ENCODE data around the gene RNF112. TPM values are rescaled to one million over a fixed set of nuclear protein-coding genes. Genes with fewer than 3 reads are reported as not detected.
A peak's percentile ranks its signal among the peaks of the same experiment; 100 is the strongest.

RNF112 gene
- total RNA-seq, 1 experiment from 2014 or later = 4.9 TPM

GRCh38 chr17:19398301-19399181 lies 12.5 kb upstream of the RNF112 start:
- ChIA-PET CTCF (interaction anchor here (0.7 to 3.1 kb wide), 25 partner anchors 8 to 368 kb away, joined by 3 to 63 read pairs (median 7); partner anchors contain the start of genes ALDH3A2, B9D1, MAPK7 and RNF112), POLR2A (no interaction called here)
- ATAC-seq (no peak), DNase-seq (ENCODE audit: low spot score) (no peak)
- no peaks in the 10 kb centered on the region; the same call in 1 of the 2 replicates for H3K27me3 Mint-ChIP-seq (ENCODE audit: low read depth)
- no peak for TF ChIP-seq NFATC4 (CRISPR knock-in tag; IDR thresholded peaks at IDR 0.05)
- H3K4me1 Mint-ChIP-seq = peaks cover 11% of the 10 kb centered on the region
- H3K27ac Mint-ChIP-seq = peak overlapping the region; percentile 51; the same call in 1 of the 2 replicates
- H3K4me3 Mint-ChIP-seq = no peak overlapping the region
- H3K36me3 Mint-ChIP-seq = no peaks in the 10 kb centered on the region
- H3K9me3 Mint-ChIP-seq = peaks cover 1% of the 10 kb centered on the region; the same call in 1 of the 2 replicates

GRCh38 chr17:19399750-19400450 lies 11.1 kb upstream of the RNF112 start:
- no peaks in the 10 kb centered on the region for H3K36me3 Mint-ChIP-seq
- DNase-seq (ENCODE audit: low spot score) (no peak), ATAC-seq (no peak)
- H3K4me3 Mint-ChIP-seq = no peak overlapping the region
- CTCF ChIA-PET = interaction anchor here (0.9 to 2.3 kb wide), 2 partner anchors 37 to 67 kb away, joined by 6 to 7 read pairs; partner anchors contain the start of gene B9D1
- H3K27ac Mint-ChIP-seq = no peak overlapping the region
- H3K9me3 Mint-ChIP-seq = peaks cover 3% of the 10 kb centered on the region; the same call in 1 of the 2 replicates
- H3K4me1 Mint-ChIP-seq = peaks cover 11% of the 10 kb centered on the region
- no peaks in the 10 kb centered on the region; the same call in 1 of the 2 replicates for H3K27me3 Mint-ChIP-seq (ENCODE audit: low read depth)
- POLR2A ChIA-PET = no interaction called here
- no peak for TF ChIP-seq HMGA2 (CRISPR knock-in tag; IDR thresholded peaks at IDR 0.05)
- TF ChIP-seq FOXP4 (CRISPR knock-in tag; IDR thresholded peaks at IDR 0.05) = no peak
- TF ChIP-seq CREM (CRISPR knock-in tag; IDR thresholded peaks at IDR 0.05) = no peak
- TF ChIP-seq IRF1 (CRISPR knock-in tag; IDR thresholded peaks at IDR 0.05) = no peak
- no peak for TF ChIP-seq TP53 (CRISPR knock-in tag; IDR thresholded peaks at IDR 0.05)

- peaks cover 3% of the 10 kb centered on the region; the same call in 1 of the 2 replicates for H3K9me3 Mint-ChIP-seq
- peaks cover 11% of the 10 kb centered on the region for H3K4me1 Mint-ChIP-seq
- ChIA-PET CTCF (interaction anchor here (2.3 to 2.4 kb wide), 2 partner anchors 38 to 46 kb away, joined by 7 read pairs; partner anchors contain the start of gene B9D1), POLR2A (no interaction called here)
- no peak overlapping the region; the same call in 1 of the 2 replicates for H3K27ac Mint-ChIP-seq
- H3K36me3 Mint-ChIP-seq = no peaks in the 10 kb centered on the region
- no peak overlapping the region for H3K4me3 Mint-ChIP-seq
- ATAC-seq (no peak), DNase-seq (ENCODE audit: low spot score) (no peak)
- no peaks in the 10 kb centered on the region; the same call in 1 of the 2 replicates for H3K27me3 Mint-ChIP-seq (ENCODE audit: low read depth)
- TF ChIP-seq SP1 (CRISPR knock-in tag; conservative IDR thresholded peaks at IDR 0.05) (no peak), FOXJ3 (CRISPR knock-in tag; IDR thresholded peaks at IDR 0.05; ENCODE audit: borderline replicate concordance) (no peak), ATF2 (CRISPR knock-in tag; IDR thresholded peaks at IDR 0.05; ENCODE audit: borderline replicate concordance, low read depth) (no peak), TEAD4 (CRISPR knock-in tag; IDR thresholded peaks at IDR 0.05) (no peak), ZBTB43 (CRISPR knock-in tag; IDR thresholded peaks at IDR 0.05) (no peak), ZNF317 (CRISPR knock-in tag; IDR thresholded peaks at IDR 0.05; ENCODE audit: borderline replicate concordance, low read depth) (no peak), ZMAT4 (CRISPR knock-in tag; IDR thresholded peaks at IDR 0.05) (no peak), PRRX2 (CRISPR knock-in tag; IDR thresholded peaks at IDR 0.05) (no peak), FOXP4 (CRISPR knock-in tag; IDR thresholded peaks at IDR 0.05) (no peak), STAT6 (CRISPR knock-in tag; conservative IDR thresholded peaks at IDR 0.05; ENCODE audit: low read depth) (no peak)
Measured at GRCh38 chr17:19401321-19402010, 9.6 kb upstream of the RNF112 start.
